Vagina (tissue), 2 donors: ENCODE measurements around the gene TLCD1.

ENCODE experiments used
- POLR2A ChIP-seq, 2 donors: fragments of 450-650 bp; IDR thresholded peaks; one replicate each; pipeline ENCODE4 v1.6.1; 2017; ENCODE audit warnings: antibody characterized with exemption in 2 of 2, mild to moderate bottlenecking in 2 of 2, moderate library complexity in 2 of 2
- POLR2AphosphoS5 ChIP-seq, 2 donors: sonication (generic); formaldehyde crosslinking; IDR thresholded peaks; one replicate each; pipeline ENCODE4 v1.9.0; 2017; ENCODE audit warnings: antibody characterized with exemption in 2 of 2, mild to moderate bottlenecking in 2 of 2, low read depth in 1 of 2; ENCODE audit not compliant: insufficient read depth in 1 of 2
- TF ChIP-seq, protein P1 (sequence below), 3 experiments: fragments of 450-650 bp in 2 of 3; fragments of 200-600 bp in 1 of 3; sonication (generic) in 1 of 3; IDR thresholded peaks; one replicate each; pipeline ENCODE4 v1.5.1; 2017 to 2019; ENCODE audit warnings: antibody characterized with exemption in 3 of 3, mild to moderate bottlenecking in 2 of 3, moderate library complexity in 2 of 3

DNA sequence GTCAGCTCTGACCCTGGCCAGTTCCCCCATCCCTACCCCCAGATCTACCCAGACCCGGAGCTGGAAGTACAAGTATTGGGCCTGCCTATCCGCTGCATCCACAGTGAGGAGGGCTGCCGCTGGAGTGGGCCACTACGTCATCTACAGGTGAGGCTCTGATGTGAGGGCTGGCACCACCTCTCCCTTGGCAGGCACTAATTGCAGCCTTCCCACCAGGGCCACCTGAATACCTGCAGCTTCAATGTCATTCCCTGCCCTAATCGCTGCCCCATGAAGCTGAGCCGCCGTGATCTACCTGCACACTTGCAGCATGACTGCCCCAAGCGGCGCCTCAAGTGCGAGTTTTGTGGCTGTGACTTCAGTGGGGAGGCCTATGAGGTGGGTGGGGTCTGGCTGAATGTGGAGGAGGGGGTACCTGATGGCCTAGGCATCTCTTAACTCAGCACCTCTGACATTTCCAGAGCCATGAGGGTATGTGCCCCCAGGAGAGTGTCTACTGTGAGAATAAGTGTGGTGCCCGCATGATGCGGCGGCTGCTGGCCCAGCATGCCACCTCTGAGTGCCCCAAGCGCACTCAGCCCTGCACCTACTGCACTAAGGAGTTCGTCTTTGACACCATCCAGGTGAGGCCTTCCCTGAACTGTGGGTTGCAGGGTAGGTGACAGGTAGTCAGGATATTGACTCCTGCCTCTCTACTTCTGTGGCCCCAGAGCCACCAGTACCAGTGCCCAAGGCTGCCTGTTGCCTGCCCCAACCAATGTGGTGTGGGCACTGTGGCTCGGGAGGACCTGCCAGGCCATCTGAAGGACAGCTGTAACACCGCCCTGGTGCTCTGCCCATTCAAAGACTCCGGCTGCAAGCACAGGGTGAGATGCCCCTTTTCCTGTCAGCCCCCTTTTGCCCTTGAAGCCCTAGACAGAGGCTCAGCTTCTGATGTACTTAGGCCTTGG lies 22.0 kb upstream of the TLCD1 start:
- TF ChIP-seq, protein P1, sequence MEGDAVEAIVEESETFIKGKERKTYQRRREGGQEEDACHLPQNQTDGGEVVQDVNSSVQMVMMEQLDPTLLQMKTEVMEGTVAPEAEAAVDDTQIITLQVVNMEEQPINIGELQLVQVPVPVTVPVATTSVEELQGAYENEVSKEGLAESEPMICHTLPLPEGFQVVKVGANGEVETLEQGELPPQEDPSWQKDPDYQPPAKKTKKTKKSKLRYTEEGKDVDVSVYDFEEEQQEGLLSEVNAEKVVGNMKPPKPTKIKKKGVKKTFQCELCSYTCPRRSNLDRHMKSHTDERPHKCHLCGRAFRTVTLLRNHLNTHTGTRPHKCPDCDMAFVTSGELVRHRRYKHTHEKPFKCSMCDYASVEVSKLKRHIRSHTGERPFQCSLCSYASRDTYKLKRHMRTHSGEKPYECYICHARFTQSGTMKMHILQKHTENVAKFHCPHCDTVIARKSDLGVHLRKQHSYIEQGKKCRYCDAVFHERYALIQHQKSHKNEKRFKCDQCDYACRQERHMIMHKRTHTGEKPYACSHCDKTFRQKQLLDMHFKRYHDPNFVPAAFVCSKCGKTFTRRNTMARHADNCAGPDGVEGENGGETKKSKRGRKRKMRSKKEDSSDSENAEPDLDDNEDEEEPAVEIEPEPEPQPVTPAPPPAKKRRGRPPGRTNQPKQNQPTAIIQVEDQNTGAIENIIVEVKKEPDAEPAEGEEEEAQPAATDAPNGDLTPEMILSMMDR (IDR thresholded peaks at IDR 0.05) = no peak
- TF ChIP-seq POLR2A (IDR thresholded peaks at IDR 0.05) = no peak
- no peak for TF ChIP-seq POLR2AphosphoS5 (IDR thresholded peaks at IDR 0.05; ENCODE audit: insufficient read depth in 1 of 2, low read depth in 1 of 2)
